Ishikawa (cell line): ENCODE measurements around the gene OR4N2.
"Not testable (repeated sequence)": the region's sequence is repeated elsewhere in the genome, so short reads cannot be mapped to it uniquely, and the experiment has no call there.

Experiments
- CEBPB ChIP-seq: IDR thresholded peaks from 2 replicates; pipeline ENCODE4 v1.6.1; 2012
- CREB1 ChIP-seq: IDR thresholded peaks from 2 replicates; pipeline ENCODE4 v1.6.1; 2012; ENCODE audit warnings: low read depth
- EGR1 ChIP-seq: IDR thresholded peaks from 2 replicates; pipeline ENCODE4 v1.6.1; 2012
- EP300 ChIP-seq: IDR thresholded peaks from 2 replicates; pipeline ENCODE4 v1.6.1; 2012; ENCODE audit warnings: borderline replicate concordance
- FOXM1 ChIP-seq: IDR thresholded peaks from 2 replicates; pipeline ENCODE4 v1.6.1; 2012; ENCODE audit warnings: low read depth, borderline replicate concordance
- NFIC ChIP-seq: IDR thresholded peaks from 2 replicates; pipeline ENCODE4 v1.6.1; 2012
- RAD21 ChIP-seq: IDR thresholded peaks from 2 replicates; pipeline ENCODE4 v1.6.1; 2012; ENCODE audit warnings: low read depth
- REST ChIP-seq: IDR thresholded peaks from 2 replicates; pipeline ENCODE4 v1.6.1; 2012; ENCODE audit warnings: low read depth, mild to moderate bottlenecking
- TAF1 ChIP-seq: IDR thresholded peaks from 2 replicates; pipeline ENCODE4 v1.6.1; 2012; ENCODE audit warnings: low read depth, mild to moderate bottlenecking
- TCF12 ChIP-seq: IDR thresholded peaks from 2 replicates; pipeline ENCODE4 v1.6.1; 2012; ENCODE audit warnings: low read depth
- TEAD4 ChIP-seq: IDR thresholded peaks from 2 replicates; pipeline ENCODE4 v1.6.1; 2012
- YY1 ChIP-seq: IDR thresholded peaks from 2 replicates; pipeline ENCODE4 v1.6.1; 2012; ENCODE audit warnings: low read depth
- ZBTB7A ChIP-seq: IDR thresholded peaks from 2 replicates; pipeline ENCODE4 v1.6.1; 2012; ENCODE audit warnings: low read depth
- TF ChIP-seq, protein P1 (sequence below): IDR thresholded peaks from 2 replicates; pipeline ENCODE4 v1.6.1; 2012
- TF ChIP-seq, protein P2 (sequence below): IDR thresholded peaks from 2 replicates; pipeline ENCODE4 v1.6.1; 2012

OR4N2 gene, protein sequence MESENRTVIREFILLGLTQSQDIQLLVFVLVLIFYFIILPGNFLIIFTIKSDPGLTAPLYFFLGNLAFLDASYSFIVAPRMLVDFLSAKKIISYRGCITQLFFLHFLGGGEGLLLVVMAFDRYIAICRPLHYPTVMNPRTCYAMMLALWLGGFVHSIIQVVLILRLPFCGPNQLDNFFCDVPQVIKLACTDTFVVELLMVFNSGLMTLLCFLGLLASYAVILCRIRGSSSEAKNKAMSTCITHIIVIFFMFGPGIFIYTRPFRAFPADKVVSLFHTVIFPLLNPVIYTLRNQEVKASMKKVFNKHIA

DNA sequence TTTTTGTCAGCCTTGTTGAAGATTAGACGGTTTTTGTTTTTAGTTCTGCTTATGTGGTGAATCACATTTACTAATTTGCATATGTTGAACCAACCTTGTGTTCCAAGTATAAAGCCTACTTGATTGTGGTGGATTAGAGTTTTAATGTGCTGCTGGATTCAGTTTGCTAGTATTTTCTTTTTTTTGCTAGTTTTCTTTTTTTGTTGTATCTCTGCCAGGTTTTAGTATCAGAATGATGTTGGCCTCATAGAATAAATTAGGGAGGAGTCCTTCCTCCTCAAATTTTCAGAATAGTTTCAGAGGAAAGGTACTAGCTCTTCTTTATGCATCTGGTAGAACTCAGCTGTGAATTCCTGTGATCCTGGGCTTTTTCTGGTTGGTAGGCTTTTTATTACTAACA is at the start of gene OR4N2:
Gene OR4N2, plus strand, starts transcription at position 301 of the 400 bp plus-strand sequence. CDS start 23,679 bp downstream, outside the sequence.
- TF ChIP-seq TCF12, ZBTB7A: not testable (repeated sequence)
- TF ChIP-seq, protein P1, sequence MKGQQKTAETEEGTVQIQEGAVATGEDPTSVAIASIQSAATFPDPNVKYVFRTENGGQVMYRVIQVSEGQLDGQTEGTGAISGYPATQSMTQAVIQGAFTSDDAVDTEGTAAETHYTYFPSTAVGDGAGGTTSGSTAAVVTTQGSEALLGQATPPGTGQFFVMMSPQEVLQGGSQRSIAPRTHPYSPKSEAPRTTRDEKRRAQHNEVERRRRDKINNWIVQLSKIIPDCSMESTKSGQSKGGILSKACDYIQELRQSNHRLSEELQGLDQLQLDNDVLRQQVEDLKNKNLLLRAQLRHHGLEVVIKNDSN: not testable (repeated sequence)

DNA sequence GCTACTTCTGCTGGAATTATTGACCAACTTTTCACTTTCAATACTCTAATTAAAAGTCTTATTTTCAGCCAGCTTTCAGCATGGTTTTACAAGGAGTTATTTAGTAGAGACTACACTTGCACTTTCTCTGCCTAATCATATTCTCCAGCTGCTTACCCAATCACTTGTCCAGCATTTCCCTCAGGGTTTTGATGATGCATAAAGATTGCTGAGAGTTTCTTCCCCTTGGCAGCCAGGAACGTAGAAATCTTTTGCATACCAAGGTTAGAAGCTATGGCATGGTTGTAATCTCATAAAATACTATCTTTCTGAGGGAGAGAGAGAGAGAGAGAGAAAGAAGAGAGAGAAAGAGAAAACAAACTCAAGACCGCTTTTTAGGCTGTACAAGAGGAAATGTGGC is 49.4 kb upstream of the OR4N2 start:
- no peak for TF ChIP-seq EGR1
- no peak for TF ChIP-seq TEAD4
- TF ChIP-seq REST: no peak
- no peak for TF ChIP-seq ZBTB7A

GRCh38 chr14:19771895-19772430 is 31.6 kb upstream of the OR4N2 start:
- TF ChIP-seq ZBTB7A (no peak), CREB1 (no peak), YY1 (no peak), TAF1 (no peak), RAD21 (no peak), EGR1 (no peak), NFIC (no peak), TEAD4 (no peak), CEBPB (no peak), EP300 (no peak), FOXM1 (no peak), TCF12 (no peak), REST (no peak)
- TF ChIP-seq, protein P2, sequence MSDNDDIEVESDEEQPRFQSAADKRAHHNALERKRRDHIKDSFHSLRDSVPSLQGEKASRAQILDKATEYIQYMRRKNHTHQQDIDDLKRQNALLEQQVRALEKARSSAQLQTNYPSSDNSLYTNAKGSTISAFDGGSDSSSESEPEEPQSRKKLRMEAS: no peak
- TF ChIP-seq, protein P1: no peak

GRCh38 chr14:19773204-19773603 is 30.4 kb upstream of the OR4N2 start, which contains the start of gene OR4M1:
Gene OR4M1, plus strand, starts transcription at chr14:19773504. Its CDS starts 6,819 bp downstream, at chr14:19780323.
- not testable (repeated sequence) for TF ChIP-seq TAF1, REST
- TF ChIP-seq, protein P2: not testable (repeated sequence)

- TF ChIP-seq YY1 (no peak), FOXM1 (no peak), TEAD4 (no peak), ZBTB7A (no peak), CEBPB (no peak), RAD21 (no peak), NFIC (no peak), REST (no peak), EP300 (no peak), CREB1 (no peak), EGR1 (no peak), TCF12 (no peak), TAF1 (no peak)
- TF ChIP-seq, protein P1: no peak
- TF ChIP-seq, protein P2: no peak
Observed at GRCh38 chr14:19775587-19775986, 28.0 kb upstream of the OR4N2 start.
